GM12878 (cell line): ENCODE results near the gene BANP.
"Not testable (repeated sequence)": the region's sequence is repeated elsewhere in the genome, so short reads cannot be mapped to it uniquely, and the experiment has no call there.

ENCODE experiments used
- EZH2 ChIP-seq: IDR thresholded peaks from 2 replicates; pipeline ENCODE4 v1.6.1; 2012; ENCODE audit warnings: low read depth, mild to moderate bottlenecking, control low read depth, inconsistent platforms, low read length, borderline replicate concordance; ENCODE audit not compliant: control insufficient read depth
- HDGF ChIP-seq: fragments of 450-650 bp; IDR thresholded peaks from 2 replicates; pipeline ENCODE4 v1.6.1; 2016; ENCODE audit warnings: antibody characterized with exemption
- JUNB ChIP-seq: IDR thresholded peaks from 2 replicates; pipeline ENCODE4 v1.6.1; 2016; ENCODE audit warnings: antibody characterized with exemption, mild to moderate bottlenecking
- MAX ChIP-seq: IDR thresholded peaks from 2 replicates; pipeline ENCODE4 v1.6.1; 2012; ENCODE audit warnings: low read depth, low read length, improper control_type of control experiment
- NBN ChIP-seq: fragments of 450-650 bp; IDR thresholded peaks from 2 replicates; pipeline ENCODE4 v1.6.1; 2016
- NFIC ChIP-seq: IDR thresholded peaks from 2 replicates; pipeline ENCODE4 v1.6.1; 2012; ENCODE audit warnings: low read depth, mild to moderate bottlenecking, inconsistent platforms, low read length, moderate library complexity
- NFYA ChIP-seq: IDR thresholded peaks from 2 replicates; pipeline ENCODE4 v1.6.1; 2011; ENCODE audit warnings: low read depth, mild to moderate bottlenecking, low read length, improper control_type of control experiment, borderline replicate concordance
- POLR2AphosphoS5 ChIP-seq: IDR thresholded peaks from 2 replicates; pipeline ENCODE4 v1.6.1; 2011; ENCODE audit warnings: mild to moderate bottlenecking, low read length, inconsistent platforms
- RAD21 ChIP-seq: IDR thresholded peaks from 2 replicates; pipeline ENCODE4 v1.6.1; 2011; ENCODE audit warnings: mild to moderate bottlenecking, low read depth, low read length, moderate library complexity; ENCODE audit not compliant: insufficient read depth
- RCOR1 ChIP-seq: conservative IDR thresholded peaks from 2 replicates; pipeline ENCODE4 v1.6.1; 2012; ENCODE audit warnings: low read depth, low read length, improper control_type of control experiment
- SREBF2 ChIP-seq: IDR thresholded peaks from 2 replicates; pipeline ENCODE4 v1.6.1; 2012; ENCODE audit warnings: mild to moderate bottlenecking, low read length
- YY1 ChIP-seq: IDR thresholded peaks from 2 replicates; pipeline ENCODE4 v1.6.1; 2011; ENCODE audit warnings: low read depth, mild to moderate bottlenecking, low read length
- ZNF274 ChIP-seq: IDR thresholded peaks from one replicate; pipeline ENCODE4 v1.8.0; 2011; ENCODE audit not compliant: insufficient read length, insufficient read depth
- TF ChIP-seq, protein P1 (sequence below), 3 experiments: IDR thresholded peaks in 2 of 3; conservative IDR thresholded peaks in 1 of 3; 2 replicates each; pipeline ENCODE4 v1.5.1; 2011; ENCODE audit warnings: low read depth in 3 of 3, low read length in 3 of 3, mild to moderate bottlenecking in 3 of 3, control low read depth in 2 of 3, moderate library complexity in 2 of 3, inconsistent platforms in 1 of 3, mixed read lengths in 1 of 3; ENCODE audit not compliant: control insufficient read depth in 2 of 3, insufficient read depth in 1 of 3; ENCODE audit errors: extremely low read depth in 1 of 3

- TF ChIP-seq, protein P1, sequence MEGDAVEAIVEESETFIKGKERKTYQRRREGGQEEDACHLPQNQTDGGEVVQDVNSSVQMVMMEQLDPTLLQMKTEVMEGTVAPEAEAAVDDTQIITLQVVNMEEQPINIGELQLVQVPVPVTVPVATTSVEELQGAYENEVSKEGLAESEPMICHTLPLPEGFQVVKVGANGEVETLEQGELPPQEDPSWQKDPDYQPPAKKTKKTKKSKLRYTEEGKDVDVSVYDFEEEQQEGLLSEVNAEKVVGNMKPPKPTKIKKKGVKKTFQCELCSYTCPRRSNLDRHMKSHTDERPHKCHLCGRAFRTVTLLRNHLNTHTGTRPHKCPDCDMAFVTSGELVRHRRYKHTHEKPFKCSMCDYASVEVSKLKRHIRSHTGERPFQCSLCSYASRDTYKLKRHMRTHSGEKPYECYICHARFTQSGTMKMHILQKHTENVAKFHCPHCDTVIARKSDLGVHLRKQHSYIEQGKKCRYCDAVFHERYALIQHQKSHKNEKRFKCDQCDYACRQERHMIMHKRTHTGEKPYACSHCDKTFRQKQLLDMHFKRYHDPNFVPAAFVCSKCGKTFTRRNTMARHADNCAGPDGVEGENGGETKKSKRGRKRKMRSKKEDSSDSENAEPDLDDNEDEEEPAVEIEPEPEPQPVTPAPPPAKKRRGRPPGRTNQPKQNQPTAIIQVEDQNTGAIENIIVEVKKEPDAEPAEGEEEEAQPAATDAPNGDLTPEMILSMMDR (IDR thresholded peaks at IDR 0.05 in 2 of 3, conservative IDR thresholded peaks at IDR 0.05 in 1 of 3; ENCODE audit: control insufficient read depth in 2 of 3, extremely low read depth in 1 of 3, insufficient read depth in 1 of 3, low read depth in 3 of 3, low read length in 3 of 3) = not testable (repeated sequence)
- TF ChIP-seq JUNB, POLR2AphosphoS5, YY1, HDGF, MAX, NBN, NFIC, EZH2, SREBF2, RAD21, RCOR1, ZNF274, NFYA: not testable (repeated sequence)
Observed at GRCh38 chr16:88098731-88099562, 147.7 kb downstream of the BANP start.
